Pulmonary artery endothelial cell (primary cell): ENCODE measurements around the gene APCDD1. TPM values are rescaled to one million over a fixed set of nuclear protein-coding genes. Genes with fewer than 3 reads are reported as not detected.
"Not testable (repeated sequence)": the region's sequence is repeated elsewhere in the genome, so short reads cannot be mapped to it uniquely, and the experiment has no call there.

ENCODE experiments used
- DNase-seq: peaks from one replicate; pipeline ENCODE4 v3.0.0-alpha.2; 2011; ENCODE audit warnings: low read depth, low spot score
- total RNA-seq: library from RNA; depleted of rRNA; stranded (reverse); fragments of >200 nt; gene quantifications from 2 replicates; pipeline ENCODE4 v1.2.3, GENCODE V29; 2014

APCDD1 gene
- total RNA-seq, 1 donor from 2014 or later = 0.20 TPM

DNA sequence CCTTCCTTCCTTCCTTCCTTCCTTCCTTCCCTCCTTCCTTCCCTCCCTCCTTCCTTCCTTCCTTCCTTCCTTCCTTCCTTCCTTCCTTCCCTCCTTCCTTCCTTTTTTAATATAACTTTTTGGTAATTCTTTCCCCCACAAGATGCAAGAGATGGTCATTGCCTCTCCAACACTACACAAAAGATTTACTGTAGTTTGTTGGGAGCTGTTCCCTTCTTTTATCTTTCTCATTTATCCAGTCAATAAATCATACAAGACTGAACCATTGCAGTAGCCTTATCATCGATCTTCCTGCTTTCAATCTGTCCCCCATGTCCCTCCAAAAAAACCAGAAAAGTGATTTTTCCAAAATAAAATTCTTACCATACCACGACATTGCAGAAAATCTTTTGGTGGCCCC, 8.2 kb downstream of the APCDD1 start:
- DNase-seq = no peak

DNA sequence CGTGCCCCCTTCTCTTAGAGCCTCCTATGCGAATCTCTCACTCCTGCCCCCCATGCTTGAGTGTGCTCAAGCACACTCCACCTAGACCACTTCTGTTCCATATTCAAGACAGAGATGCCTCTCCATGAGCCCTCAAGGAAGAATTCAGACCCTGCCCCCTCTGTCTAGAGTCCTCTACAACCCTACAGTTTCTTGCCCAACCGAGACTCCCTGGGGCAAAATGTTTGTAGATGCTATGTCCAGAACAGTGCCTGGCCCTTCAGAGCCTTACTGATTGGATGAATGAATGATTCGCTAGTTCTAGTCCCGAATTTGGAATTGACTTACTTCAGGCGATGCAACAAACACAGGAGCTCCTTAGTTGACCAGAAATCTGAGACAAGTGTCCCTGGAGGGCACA, 8.7 kb downstream of the APCDD1 start:
- no peak for DNase-seq

DNA sequence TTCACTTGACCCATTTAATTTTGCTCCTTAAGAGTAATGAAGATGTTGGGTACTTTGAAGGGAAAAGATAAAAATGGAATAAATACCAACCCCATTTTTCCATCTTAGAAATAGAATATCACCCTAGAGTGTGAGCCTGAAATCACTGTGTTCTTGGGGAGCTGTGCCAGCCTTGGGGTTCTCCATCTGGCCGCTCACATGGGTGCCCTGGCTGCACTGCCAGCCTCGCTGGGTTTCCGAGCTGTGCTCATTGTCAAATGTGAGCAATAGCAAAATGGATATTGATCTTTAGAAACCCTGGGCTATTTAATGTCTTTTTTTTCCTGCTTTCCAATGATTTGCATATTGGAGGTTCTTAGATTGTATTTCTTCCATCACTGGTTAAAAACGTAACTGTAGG, 9.3 kb downstream of the APCDD1 start:
- no peak for DNase-seq

DNA sequence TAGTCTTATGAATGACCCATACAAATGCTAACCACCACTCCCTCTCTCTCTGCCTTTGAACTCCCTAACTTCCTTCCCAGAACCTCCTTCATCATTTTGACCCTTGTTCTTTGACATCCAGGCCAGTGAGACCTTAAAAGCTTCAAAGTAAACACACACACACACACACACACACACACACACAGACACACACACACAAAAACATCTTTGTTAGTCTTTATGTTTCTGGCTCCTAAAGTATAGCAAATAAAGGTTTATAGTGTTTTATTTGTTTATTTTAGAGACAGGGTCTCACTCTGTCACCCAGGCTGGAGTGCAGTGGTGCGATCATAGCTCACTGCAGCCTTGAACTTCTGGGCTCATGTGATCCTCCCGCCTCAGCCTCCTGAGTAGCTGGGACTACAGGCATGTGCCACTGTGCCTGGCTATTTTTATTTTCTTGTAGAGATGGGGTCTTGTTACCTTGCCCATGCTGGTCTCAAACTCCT, 9.8 kb downstream of the APCDD1 start:
- DNase-seq = not testable (repeated sequence)

DNA sequence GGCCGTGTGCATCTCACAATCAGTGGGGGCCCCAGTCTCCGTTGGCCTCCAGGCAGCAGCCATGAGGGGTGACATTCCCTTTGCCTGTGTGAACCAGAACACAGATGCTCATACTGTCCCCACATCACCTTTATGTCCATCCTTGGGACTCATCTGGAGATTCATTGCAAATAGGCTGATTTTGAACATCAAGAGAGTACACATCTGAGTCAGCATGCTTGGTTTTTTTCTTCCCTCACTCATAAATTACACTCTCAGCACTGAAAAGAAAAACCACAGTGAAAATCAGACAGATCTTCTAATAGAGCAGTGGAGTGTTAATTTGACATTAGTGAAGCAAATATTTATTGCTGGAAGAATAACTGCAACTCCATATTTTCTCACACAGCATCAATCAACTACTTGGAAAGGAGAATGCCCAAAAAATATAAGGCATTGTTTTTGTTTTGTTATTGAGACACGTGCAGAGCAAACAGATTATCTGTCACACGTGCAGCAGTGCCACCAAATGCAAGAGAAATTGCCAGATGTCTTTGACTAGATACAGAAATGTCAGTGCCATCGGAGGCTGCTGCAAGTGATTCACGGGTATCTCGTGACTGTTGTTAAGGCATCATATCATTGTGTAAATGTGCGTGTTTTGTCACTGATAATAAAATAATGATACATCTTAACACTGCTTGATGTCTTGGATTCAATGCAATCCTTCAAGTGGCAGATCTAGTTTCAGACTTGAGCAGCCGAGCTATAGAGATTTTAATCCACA, 10.9 kb downstream of the APCDD1 start:
- DNase-seq = no peak

DNA sequence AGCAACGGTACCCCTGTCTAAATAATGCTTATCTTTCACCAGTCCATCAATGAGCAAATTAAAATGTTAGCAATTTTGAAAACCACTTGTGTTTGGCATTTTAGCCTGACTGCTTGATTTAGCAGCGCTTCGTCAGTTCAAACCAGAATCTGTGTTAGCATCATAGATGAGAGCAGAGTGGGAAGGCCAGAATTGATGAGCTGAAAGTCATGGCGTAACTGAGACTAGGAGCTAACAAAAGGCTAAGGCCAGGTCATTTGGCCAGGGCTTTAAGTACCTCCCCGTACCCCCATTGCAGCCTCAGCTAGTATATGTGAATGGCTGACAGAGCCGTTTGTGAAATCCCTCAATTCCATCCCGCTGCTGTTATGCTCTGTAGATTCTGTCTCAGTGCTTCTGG, 16.0 kb downstream of the APCDD1 start:
- no peak for DNase-seq

DNA sequence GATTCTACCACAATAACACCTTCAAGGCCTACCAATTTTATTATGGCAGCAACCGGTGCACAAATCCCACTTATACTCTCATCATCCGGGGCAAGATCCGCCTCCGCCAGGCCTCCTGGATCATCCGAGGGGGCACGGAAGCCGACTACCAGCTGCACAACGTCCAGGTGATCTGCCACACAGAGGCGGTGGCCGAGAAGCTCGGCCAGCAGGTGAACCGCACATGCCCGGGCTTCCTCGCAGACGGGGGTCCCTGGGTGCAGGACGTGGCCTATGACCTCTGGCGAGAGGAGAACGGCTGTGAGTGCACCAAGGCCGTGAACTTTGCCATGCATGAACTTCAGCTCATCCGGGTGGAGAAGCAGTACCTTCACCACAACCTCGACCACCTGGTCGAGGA, 17.1 kb downstream of the APCDD1 start:
- DNase-seq = no peak

DNA sequence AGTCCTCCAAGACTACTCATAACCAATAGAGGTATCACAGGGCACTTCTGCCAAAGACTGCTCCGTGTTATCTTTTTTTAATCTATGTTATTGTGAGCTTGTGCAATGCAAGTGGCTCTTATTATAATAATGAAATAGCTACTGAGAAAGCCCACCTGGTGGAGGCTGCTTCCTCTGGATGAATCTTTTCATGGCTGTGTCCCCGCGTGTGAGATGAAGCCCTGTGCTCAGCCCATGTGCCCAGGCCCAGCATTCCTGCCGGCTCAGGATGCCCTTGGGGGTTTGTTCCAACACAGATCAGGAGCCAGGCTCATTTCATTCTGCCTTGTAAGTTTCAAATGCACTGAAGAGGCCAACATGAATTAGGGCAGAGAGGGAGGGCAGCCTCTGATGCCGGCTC, 18.7 kb downstream of the APCDD1 start:
- no peak for DNase-seq

DNA sequence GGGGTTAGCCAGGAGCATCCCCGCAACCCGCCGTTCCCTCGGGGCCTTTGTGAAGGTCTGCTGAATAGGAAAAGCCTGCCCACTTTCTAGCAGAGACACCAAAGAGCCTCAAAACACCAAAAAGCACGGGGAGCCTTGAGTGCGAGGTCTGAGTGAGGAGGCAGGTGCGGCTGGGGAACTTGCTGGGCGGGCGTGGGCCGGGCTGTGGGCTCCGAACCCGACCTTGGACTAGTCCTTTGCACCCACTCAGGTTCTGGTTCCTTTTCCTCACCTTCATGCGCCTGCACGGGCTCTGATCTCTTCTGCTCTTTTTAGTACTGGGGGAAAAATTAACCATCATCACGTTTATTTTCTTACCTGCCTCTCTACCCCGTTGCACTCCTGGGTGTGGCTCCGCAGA, 19.9 kb downstream of the APCDD1 start:
- DNase-seq = no peak

DNA sequence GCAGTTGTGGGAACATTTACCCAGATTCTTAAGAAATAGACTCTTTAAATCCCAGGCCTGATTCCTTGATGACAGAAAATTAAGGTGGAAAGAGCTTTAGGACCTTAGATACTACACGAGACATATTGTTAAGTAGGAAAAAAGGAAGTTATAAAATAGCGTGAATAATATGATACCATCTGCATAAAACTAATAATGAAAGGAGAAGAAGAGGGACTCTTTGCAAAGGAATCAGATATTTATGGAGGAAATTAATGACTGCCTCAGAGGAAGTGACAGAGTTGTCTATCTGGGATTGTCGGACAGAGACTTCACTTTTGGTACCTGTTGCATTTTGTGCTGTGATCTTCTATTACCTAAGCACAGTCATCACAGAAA, 20.8 kb downstream of the APCDD1 start:
- no peak for DNase-seq

DNA sequence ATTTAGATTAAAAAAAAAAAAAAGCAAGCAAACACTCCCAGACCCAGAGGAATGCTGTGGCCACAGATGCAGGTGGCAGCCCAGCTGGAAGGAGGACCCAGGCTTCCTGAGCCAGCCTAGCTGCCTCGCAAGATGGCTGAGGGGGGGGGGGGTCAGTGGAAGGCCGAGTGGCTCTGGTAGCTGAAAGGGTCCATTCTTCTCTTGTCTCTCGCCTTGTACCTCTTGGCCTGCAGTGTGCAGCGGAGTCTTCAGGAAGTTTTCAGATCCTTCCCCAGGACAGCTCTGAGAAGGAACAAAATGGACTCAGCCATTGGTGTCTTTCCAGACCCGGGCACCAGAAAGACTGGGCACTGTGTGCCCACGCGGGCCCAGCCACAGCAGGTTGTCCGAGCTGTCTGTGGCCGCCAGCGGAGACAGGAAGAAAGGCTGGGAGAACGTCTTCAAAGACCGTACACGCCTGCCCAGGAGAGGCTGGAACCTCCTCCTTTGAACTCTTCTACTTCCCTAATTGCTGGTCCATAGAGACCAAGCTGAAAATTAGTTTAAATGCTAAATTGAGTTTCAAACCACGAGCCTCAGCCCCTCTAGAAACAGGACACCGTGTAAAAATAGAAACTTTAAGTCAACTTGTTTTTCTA, 21.3 kb downstream of the APCDD1 start:
- DNase-seq = no peak

DNA sequence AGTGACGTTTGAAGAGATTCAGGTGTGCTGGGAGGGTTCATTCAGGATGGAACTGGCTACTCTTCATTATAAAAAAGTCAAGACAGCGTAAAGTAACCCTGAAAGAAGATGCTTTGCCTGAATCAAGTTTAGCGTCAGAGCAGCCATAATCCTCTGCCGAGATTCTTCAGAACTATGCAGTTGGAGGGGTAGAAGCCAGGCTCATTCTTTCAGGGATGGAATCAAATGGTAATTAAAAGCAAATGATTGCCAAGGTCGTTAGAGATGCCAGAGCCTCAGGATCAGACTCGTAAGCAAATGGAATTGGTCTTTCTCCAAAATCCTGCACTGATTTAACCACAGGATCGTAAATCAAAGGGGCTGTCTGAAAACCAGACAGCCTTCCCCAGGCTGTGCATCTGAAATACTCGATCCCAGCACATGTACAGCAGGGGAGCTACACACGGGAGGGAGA, 21.9 kb downstream of the APCDD1 start:
- DNase-seq = no peak

DNA sequence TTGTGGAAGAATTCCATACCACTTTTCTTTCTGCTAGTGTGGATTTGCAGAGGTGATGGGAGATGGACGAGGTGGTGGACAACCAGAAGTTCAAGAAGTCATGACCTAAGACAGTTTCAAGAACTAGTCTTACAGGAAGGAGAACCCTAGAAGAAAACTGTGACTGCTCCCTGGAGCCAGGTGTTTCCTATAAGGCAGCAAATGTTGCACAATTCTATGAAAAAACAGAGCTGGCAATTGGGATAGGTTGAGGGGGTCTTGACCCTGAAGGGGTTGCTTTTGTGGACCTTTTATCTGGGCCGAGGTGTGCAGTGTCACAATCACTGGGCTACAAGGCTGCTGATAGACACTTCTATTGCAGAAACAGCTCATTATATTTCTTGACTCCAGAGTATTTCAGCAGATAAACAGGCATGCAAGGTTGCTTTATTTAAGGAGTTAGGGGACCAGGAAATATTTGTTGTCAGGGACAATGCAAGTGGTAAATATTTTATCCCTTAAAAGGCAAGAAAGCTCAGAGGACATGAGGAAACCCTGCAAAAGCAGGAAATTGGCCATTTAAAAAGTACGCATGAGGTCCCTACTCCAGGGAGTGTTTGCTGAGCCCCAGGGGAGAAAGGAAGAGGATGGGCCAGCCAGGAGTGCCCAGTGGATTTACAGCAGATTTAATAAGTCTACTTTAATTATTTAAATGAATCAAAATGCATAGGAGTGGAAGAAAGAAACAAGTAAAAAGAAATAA, 22.9 kb downstream of the APCDD1 start:
- no peak for DNase-seq

DNA sequence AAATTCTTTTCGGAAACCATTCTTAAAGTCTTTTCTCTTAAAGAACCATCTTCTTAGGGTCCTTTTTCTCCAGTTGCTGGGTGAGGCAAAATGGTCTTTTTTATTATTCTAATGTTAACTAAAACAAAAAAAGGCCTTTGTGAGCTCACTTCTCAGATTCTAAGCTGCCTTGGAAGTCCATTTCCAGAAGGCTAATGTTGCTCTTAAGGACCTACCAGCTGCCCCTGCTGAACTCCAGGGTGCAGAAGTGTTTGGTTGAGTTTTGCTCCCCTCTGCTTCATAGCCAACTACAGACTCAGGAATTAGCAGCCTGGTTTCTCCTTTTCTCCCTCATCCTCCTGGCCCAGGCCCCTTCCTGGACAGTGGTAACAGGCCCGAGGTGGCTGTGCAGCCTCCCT, 23.4 kb downstream of the APCDD1 start:
- DNase-seq = no peak

DNA sequence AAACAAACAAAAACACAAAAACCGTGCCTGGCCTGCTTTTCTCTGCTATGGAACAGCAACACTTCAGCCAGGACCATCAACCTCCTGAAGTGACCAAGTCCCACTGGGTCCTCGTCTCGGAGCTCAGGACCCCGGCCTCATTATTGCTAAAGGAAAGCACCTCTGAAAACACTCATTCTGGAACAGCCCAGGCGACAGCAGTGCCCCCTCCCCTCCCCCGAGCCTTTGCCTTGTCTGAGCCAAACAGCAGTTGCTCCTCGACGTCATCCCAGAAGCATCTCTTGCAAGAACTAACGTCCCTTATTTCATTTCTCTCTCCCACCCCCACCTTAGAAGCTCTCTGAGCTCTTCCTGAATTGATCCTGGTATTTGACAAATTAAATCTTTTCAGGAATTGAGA, 27.4 kb downstream of the APCDD1 start:
- no peak for DNase-seq

DNA sequence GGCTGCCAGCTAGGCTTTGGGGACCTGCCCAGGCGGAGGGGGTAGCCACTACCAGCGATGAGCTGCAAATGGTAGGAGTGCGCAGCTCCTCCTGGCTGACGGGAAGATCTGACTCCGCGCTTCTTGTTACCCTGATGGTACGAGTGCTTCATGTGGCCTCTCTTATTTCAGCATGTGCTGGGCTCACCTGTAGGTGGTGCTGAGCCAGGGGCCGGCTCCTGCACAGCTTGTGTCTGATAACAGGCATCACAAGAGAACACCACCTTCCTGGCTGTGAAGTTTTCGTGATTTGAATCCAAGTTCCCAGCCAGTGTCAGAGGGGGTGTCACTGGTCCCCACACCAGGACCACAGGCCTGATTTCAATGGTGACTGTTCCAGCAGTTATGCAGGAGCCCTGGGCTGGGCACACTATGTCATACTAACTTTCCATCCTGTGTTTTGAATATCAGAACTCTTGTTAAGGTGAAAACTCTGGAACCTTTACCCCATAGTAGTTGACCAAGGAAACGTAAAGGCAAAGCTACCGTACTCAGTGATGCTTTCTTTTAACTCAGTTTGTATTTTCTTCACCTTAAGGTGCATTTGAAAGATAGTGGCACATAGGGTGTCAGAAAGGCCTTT, 28.0 kb downstream of the APCDD1 start:
- no peak for DNase-seq

DNA sequence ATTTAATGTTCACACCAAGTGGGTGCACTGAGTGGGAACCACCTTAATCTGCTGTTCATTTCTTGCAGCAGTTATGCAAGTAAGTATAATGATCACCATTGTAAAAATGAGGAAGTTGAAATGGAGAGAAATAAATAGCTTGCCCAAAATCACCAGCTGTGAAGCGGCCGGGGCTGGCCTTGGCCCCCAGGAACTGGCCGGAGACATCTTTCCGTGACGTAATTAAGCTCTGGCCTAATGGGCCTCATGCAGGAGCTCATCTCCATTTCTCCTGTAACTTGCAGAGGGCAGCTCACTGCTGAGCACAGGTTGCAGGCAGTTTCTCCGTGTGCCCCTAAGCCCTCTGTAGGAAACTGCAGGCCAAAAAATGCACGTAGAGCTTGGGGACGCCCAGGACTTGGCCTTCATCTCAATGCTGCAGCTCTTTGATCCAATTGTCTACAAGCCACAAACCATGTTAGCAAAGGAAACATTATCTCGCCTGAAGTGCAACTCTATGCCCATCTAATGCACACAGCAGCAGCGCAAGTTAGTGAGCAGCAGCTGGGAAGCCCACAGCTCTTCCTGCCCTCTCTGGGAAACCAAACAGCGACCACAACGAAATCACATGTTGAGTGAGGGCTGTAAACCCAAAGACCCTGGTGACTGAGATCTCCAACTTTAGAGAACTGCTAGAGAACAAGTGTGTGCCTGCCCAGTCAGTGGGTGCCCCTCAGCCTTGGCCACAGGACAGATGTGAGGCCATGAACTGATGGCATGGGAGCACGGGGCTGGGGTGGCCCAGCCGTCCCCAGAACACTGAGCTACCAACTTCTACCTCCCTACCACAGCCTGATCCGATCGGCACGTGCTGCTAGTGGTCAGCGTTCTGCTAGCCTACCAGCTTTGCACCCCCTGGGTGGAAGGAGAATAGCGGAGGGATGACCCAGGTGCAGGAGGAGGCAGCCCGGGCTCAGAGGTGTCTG, 28.8 kb downstream of the APCDD1 start:
- DNase-seq = no peak

DNA sequence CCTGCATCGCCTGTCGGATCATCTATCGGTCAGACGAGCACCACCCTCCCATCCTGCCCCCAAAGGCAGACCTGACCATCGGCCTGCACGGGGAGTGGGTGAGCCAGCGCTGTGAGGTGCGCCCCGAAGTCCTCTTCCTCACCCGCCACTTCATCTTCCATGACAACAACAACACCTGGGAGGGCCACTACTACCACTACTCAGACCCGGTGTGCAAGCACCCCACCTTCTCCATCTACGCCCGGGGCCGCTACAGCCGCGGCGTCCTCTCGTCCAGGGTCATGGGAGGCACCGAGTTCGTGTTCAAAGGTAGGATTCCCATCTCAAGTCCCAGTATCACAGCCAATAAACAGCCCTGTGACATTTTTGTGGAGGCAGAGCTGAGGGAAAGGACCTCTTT, 31.0 kb downstream of the APCDD1 start:
- DNase-seq = no peak

DNA sequence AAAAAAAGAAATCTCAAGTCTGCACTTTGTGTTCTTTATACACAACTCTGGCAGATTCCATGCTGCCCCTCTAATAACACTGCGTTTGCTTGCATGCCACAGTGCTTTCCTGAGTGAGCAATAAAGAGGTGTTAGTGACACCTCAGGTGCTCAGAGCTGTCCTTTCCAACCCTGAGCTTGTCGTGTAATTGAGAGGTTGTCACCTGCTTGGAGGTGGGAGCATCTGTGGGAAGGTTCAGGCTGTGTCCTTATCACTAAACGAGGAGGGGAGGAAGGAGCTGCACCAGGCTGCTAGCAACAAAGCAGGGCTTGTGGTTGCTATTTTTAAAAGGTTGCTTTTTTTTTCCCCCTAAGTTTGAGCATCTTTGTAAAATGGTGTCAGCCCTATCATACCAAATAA, 31.9 kb downstream of the APCDD1 start:
- no peak for DNase-seq

DNA sequence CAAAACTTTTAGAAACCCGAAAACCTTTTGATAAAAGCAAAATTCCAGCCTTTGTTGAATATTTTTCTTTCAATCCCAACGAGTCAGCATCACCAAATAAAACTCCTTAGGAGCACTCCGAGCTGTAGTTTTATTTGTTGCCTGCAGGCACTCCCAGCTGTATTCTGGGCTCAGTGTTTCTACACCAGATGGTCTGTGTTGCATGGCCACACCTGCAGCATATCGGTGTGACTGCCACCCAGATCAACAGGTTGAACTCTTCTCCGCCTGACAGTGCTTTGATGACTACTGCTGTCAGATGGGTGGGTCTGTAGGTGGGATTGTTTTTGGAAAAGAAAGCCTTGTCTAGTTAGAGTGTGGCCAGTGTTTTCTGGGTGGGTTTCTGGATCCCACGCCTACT, 32.7 kb downstream of the APCDD1 start:
- DNase-seq = no peak

DNA sequence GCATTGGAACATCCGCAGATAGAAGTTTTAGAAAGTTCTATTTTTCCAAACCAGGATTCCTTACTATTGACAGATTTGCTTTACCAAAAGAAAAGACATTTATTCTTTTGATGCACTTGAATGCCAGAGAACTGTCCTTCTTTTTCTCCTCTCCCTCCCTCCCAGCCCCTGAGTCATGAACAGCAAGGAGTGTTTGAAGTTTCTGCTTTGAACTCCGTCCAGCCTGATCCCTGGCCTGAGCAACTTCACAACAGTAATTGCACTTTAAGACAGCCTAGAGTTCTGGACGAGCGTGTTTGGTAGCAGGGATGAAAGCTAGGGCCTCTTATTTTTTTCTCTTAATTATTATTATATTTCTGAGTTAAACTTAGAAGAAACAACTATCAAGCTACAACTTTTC, 33.6 kb downstream of the APCDD1 start:
- DNase-seq = no peak
